Activated effector memory CD4-positive, alpha-beta T cell treated with anti-CD3 and anti-CD28 coated beads, Interleukin-2, amount 50 U/mL, for 16 hours (primary cell): Measurements from ENCODE around the gene NCF2.
"Not testable (repeated sequence)": the region's sequence is repeated elsewhere in the genome, so short reads cannot be mapped to it uniquely, and the experiment has no call there.

ENCODE experiments used
- DNase-seq: peaks from one replicate; pipeline ENCODE4 v3.0.0-alpha.2; 2020

Gene NCF2, protein sequence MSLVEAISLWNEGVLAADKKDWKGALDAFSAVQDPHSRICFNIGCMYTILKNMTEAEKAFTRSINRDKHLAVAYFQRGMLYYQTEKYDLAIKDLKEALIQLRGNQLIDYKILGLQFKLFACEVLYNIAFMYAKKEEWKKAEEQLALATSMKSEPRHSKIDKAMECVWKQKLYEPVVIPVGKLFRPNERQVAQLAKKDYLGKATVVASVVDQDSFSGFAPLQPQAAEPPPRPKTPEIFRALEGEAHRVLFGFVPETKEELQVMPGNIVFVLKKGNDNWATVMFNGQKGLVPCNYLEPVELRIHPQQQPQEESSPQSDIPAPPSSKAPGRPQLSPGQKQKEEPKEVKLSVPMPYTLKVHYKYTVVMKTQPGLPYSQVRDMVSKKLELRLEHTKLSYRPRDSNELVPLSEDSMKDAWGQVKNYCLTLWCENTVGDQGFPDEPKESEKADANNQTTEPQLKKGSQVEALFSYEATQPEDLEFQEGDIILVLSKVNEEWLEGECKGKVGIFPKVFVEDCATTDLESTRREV

GRCh38 chr1:183590244-183591191 lies at the start of gene NCF2:
Gene NCF2 (minus strand): TSS chr1:183590459. CDS start chr1:183590329, 130 bp downstream.
- peak; percentile 68 for DNase-seq

GRCh38 chr1:183638649-183639387 lies 48.6 kb upstream of the NCF2 start:
- no peak for DNase-seq

- no peak for DNase-seq
Measured at GRCh38 chr1:183636783-183637182, 46.5 kb upstream of the NCF2 start.

DNA sequence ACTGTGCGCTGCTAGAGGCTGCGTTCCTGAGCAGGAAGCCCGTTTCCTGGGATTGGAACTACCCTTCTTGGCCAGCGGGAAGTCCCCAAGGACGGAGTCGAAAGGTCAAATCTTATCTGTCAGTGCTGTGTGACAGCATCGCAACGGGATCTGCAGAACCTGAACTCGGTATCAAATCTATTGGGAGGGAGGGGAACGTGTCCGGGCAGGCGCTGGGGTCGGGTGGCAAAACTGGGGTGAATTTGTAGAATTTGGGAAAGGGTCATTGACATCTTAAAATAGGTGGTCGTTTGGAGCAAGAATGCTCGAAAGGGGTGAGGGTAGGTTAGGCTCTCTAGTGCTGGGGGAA lies 46.0 kb upstream of the NCF2 start:
- DNase-seq = no peak

- DNase-seq = peak; percentile 98
Measured at GRCh38 chr1:183635606-183636333, 45.5 kb upstream of the NCF2 start, which contains the start of gene ARPC5. Gene ARPC5 (minus strand): TSS chr1:183635783. CDS start chr1:183635659, 124 bp downstream.

- DNase-seq = peak; percentile 76
Measured at GRCh38 chr1:183635099-183635605, 44.9 kb upstream of the NCF2 start.

GRCh38 chr1:183634429-183635065 lies 44.3 kb upstream of the NCF2 start:
- no peak for DNase-seq

GRCh38 chr1:183633676-183634343 lies 43.6 kb upstream of the NCF2 start:
- DNase-seq = no peak

- DNase-seq = no peak
Measured at GRCh38 chr1:183632964-183633363, 42.7 kb upstream of the NCF2 start.

GRCh38 chr1:183632114-183632513 lies 41.9 kb upstream of the NCF2 start:
- no peak for DNase-seq

GRCh38 chr1:183630748-183631147 lies 40.5 kb upstream of the NCF2 start:
- DNase-seq = no peak

DNA sequence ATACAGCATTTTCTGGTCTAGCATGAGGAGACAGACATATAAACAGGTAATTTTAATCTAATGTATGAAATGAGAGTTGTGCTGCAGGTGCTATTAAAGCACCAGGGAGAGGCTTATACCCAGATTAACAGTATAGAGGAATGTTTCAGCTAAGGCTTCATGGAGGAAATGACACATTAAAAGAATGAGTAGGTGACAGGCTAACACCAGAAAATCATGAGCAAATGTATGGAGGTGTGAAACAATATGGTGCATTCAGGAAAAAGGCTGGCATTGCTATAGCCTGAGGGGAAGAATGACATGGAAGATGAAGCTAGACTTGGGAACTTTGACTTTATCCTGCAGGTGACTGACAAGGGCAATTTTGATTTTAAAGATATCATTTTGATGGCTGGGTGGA lies 38.3 kb upstream of the NCF2 start:
- no peak for DNase-seq

DNA sequence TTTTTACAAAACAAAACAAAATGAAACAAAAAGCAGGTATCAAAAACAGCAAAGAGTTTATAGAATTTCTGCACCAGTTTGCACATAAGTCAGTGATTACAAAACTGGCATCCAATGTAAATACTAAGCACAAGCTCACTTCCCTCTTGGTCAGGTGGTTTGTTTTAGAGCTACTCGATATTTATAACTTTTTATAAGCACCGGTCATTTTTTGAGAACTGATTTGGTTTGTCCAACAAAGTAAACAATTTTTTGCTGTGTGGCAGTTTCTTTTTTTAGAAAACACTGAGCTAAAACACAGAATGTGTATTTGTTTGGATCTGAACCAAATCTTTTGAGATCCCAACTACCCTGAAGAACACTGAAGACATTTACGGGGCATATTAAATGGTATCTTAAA lies 36.0 kb upstream of the NCF2 start:
- DNase-seq = not testable (repeated sequence)

GRCh38 chr1:183622884-183623785 lies 32.9 kb upstream of the NCF2 start:
- DNase-seq = peak; percentile 71

GRCh38 chr1:183622013-183622412 lies 31.8 kb upstream of the NCF2 start:
- DNase-seq = no peak

DNA sequence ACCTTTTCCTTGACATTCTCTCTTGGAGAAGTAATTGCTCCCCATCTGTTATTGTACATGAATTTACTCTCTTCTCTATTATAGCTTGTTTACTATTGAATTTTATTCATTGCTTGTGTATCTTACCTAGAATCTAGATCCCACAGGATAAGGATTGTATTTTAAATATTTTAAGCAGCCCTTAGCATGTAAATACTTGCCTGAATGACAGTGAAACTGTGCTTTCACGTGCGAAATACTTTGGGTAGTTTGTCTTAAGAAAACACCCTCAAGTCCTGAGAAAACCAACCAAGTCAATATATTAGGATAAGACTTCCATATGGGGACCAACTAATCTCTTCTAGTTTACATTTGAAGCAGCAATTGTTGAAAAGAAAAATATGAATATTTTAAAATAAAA lies 30.1 kb upstream of the NCF2 start:
- no peak for DNase-seq

DNA sequence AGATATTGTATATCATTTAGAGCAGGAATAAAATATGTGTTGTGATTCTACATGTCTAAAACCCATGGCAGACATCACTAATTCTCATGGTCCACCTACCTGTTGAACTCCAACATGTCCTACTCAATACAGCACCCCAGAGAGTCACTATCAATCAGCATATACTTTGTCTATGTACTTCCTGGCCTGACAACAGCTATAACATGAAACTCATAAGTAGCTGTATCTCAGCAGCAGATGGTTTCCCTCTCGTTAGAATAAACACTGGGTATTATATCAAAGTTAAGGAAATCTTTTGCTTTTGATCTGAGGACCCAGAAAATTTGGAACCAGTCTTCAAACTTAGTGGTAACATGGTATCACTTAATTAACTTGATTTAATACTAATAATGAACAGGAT lies 29.5 kb upstream of the NCF2 start:
- DNase-seq = no peak

- not testable (repeated sequence) for DNase-seq
Measured at GRCh38 chr1:183618202-183618601, 27.9 kb upstream of the NCF2 start.

GRCh38 chr1:183612975-183613374 lies 22.7 kb upstream of the NCF2 start:
- DNase-seq = not testable (repeated sequence)

GRCh38 chr1:183612407-183612806 lies 22.1 kb upstream of the NCF2 start:
- DNase-seq = no peak
